Type B pancreatic cell (in vitro differentiated cells): ENCODE data around the gene SLC17A7. TPM values are rescaled to one million over a fixed set of nuclear protein-coding genes. Genes with fewer than 3 reads are reported as not detected.

Experiments
- DNase-seq: peaks from one replicate; pipeline ENCODE4 v3.0.0; 2021; ENCODE audit warnings: mixed read lengths; ENCODE audit not compliant: unreplicated experiment; ENCODE audit errors: extremely low spot score
- H3K27ac Mint-ChIP-seq: 2 replicates; pipeline ENCODE4 v1.8.0; 2021; ENCODE audit warnings: mild to moderate bottlenecking, mixed read lengths
- H3K27me3 Mint-ChIP-seq: 2 replicates; pipeline ENCODE4 v1.8.0; 2021; ENCODE audit warnings: mixed read lengths
- H3K36me3 Mint-ChIP-seq: 2 replicates; pipeline ENCODE4 v1.8.0; 2021; ENCODE audit warnings: mixed read lengths
- H3K4me1 Mint-ChIP-seq: one replicate; pipeline ENCODE4 v1.8.0; 2021; ENCODE audit warnings: mixed read lengths; ENCODE audit not compliant: unreplicated experiment
- H3K4me3 Mint-ChIP-seq: 2 replicates; pipeline ENCODE4 v1.8.0; 2021; ENCODE audit warnings: mild to moderate bottlenecking, mixed read lengths
- H3K9me3 Mint-ChIP-seq: 2 replicates; pipeline ENCODE4 v1.8.0; 2021; ENCODE audit warnings: mixed read lengths
- total RNA-seq: library from RNA; stranded (reverse); gene quantifications from 2 replicates; pipeline ENCODE4 v1.2.1, GENCODE V29; 2021; ENCODE audit warnings: low replicate concordance
- TF ChIP-seq, protein P1 (sequence below): fragments of 200-600 bp; sonication (generic); conservative IDR thresholded peaks from 2 replicates; pipeline ENCODE4 v1.5.0; 2021; ENCODE audit warnings: antibody characterized with exemption, mild to moderate bottlenecking

The SLC17A7 gene
- total RNA-seq, 1 donor from 2014 or later: 0.19 TPM

DNA sequence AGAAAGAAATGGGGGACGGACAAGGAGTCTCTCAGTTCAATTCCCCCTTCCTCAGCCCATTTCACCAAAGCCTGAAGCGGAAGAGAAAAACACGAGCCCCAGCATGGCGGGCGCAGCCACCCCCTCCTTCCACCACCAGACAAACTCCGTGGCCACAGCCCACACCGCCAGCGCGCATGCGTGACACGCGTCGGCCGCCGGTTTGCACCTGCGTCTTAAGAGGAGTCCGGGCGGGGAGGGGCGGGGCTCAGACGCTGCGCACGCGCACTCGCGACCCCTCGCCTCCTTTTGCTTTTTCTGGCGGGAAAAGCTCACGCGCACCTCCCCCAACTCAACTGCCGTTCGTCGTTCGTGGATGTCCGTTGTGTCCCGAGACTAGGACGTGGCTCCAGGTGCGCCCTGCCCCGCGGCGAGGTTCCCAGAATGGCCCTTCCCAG lies 53.4 kb downstream of the SLC17A7 start, which contains the start of gene KASH5:
Gene KASH5 (plus strand): TSS at position 314 of the 437 bp plus-strand sequence. CDS start 2,635 bp downstream, outside the sequence.
- Mint-ChIP-seq H3K4me3 (no peak within 1 kb of the TSS), H3K27ac (no peak within 1 kb of the TSS), H3K4me1 (peaks cover 4% of the 10 kb centered on the region), H3K27me3 (peaks cover 26% of the 10 kb centered on the region), H3K9me3 (peaks cover 5% of the 10 kb centered on the region), H3K36me3 (no peaks in the 10 kb centered on the region)
- no peak for DNase-seq
- TF ChIP-seq, protein P1, sequence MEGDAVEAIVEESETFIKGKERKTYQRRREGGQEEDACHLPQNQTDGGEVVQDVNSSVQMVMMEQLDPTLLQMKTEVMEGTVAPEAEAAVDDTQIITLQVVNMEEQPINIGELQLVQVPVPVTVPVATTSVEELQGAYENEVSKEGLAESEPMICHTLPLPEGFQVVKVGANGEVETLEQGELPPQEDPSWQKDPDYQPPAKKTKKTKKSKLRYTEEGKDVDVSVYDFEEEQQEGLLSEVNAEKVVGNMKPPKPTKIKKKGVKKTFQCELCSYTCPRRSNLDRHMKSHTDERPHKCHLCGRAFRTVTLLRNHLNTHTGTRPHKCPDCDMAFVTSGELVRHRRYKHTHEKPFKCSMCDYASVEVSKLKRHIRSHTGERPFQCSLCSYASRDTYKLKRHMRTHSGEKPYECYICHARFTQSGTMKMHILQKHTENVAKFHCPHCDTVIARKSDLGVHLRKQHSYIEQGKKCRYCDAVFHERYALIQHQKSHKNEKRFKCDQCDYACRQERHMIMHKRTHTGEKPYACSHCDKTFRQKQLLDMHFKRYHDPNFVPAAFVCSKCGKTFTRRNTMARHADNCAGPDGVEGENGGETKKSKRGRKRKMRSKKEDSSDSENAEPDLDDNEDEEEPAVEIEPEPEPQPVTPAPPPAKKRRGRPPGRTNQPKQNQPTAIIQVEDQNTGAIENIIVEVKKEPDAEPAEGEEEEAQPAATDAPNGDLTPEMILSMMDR: no peak

DNA sequence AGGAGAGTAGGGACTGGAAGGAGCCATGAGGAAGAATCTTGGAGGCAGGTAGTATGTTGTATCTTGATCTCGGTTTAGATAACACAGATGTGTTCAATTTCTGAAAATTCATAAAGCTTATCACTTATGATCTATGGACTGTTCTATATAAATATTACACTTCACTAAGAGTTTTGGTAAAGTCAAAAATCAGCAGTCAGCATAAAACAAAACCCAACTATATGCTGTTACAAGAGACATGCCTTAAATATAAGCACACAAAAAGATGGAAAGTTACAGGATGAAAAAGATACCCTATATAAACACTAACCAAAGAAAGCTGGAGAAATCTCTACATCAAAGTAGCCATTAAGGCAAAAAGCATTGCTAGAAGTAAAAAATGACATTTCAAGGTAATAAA lies 57.7 kb downstream of the SLC17A7 start:
- peaks cover 10% of the 10 kb centered on the region for H3K27me3 Mint-ChIP-seq
- H3K27ac Mint-ChIP-seq: no peak overlapping the region
- H3K36me3 Mint-ChIP-seq: no peaks in the 10 kb centered on the region

GRCh38 chr19:49382639-49383038 lies 58.7 kb downstream of the SLC17A7 start:
- no peak for DNase-seq
- Mint-ChIP-seq H3K9me3 (peaks cover 10% of the 10 kb centered on the region), H3K27me3 (peaks cover 8% of the 10 kb centered on the region), H3K4me1 (no peaks in the 10 kb centered on the region), H3K36me3 (no peaks in the 10 kb centered on the region), H3K27ac (no peak overlapping the region), H3K4me3 (no peak overlapping the region)
- TF ChIP-seq, protein P1: no peak

More for the DNA sequence above, 57.7 kb downstream of the SLC17A7 start:
- peaks cover 10% of the 10 kb centered on the region for H3K9me3 Mint-ChIP-seq
- no peak overlapping the region for H3K4me3 Mint-ChIP-seq
- H3K4me1 Mint-ChIP-seq: no peaks in the 10 kb centered on the region
- no peak for DNase-seq
- TF ChIP-seq, protein P1: no peak

DNA sequence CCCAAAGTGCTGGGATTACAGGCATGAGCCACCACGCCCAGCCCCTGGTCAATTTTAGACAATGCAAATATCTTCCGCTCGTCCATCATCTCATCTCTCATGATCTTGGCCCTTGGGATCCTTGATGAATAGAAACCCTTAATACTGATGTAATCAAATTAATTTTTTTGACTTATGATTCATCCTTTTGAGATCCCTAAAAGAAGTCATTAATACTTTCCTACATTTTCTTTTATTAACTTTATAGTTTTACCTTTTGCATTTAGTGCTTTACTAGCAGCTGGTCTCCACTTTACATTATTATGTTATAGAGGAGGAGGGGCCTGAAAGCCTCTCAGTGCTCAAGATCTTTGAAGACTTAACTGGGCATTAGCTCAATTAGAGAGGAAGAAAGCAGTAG lies 60.9 kb downstream of the SLC17A7 start:
- Mint-ChIP-seq H3K9me3 (peaks cover 10% of the 10 kb centered on the region), H3K27me3 (peaks cover 13% of the 10 kb centered on the region), H3K4me3 (no peak overlapping the region), H3K27ac (no peak overlapping the region), H3K36me3 (no peaks in the 10 kb centered on the region), H3K4me1 (no peaks in the 10 kb centered on the region)
- no peak for DNase-seq
- TF ChIP-seq, protein P1: no peak

Other genes starting within 250 kb of the SLC17A7 start
- 0.31 and 3.5 TPM in 2 replicates for gene SLC6A16, start 116.3 kb downstream of the SLC17A7 start, total RNA-seq
- gene CD37, start 106.1 kb downstream of the SLC17A7 start, total RNA-seq: not detected in 2 replicates
- gene TEAD2, start 79.1 kb downstream of the SLC17A7 start, total RNA-seq: 28.9 and 116 TPM in 2 replicates
- gene DKKL1, start 77.7 kb downstream of the SLC17A7 start, total RNA-seq: 0.90 and 9.4 TPM in 2 replicates
- not detected in 2 replicates for gene KASH5, start 53.3 kb downstream of the SLC17A7 start, total RNA-seq
- not detected in 2 replicates for gene PTH2, start 18.1 kb downstream of the SLC17A7 start, total RNA-seq
- gene GFY, start 16.1 kb downstream of the SLC17A7 start, total RNA-seq: not detected in 2 replicates
- gene PIH1D1, start 10.3 kb upstream of the SLC17A7 start, total RNA-seq: 83.1 and 93.3 TPM in 2 replicates
- gene ALDH16A1, start 11.7 kb upstream of the SLC17A7 start, total RNA-seq: 22.7 and 33.7 TPM in 2 replicates
- gene FLT3LG, start 32.7 kb upstream of the SLC17A7 start, total RNA-seq: 1.9 and 2.0 TPM in 2 replicates
- gene RPL13A, start 46.1 kb upstream of the SLC17A7 start, total RNA-seq: 3,274 and 3,593 TPM in 2 replicates
- 2,401 and 2,461 TPM in 2 replicates for gene RPS11, start 54.9 kb upstream of the SLC17A7 start, total RNA-seq
- 102 and 106 TPM in 2 replicates for gene FCGRT, start 71.1 kb upstream of the SLC17A7 start, total RNA-seq
- gene RCN3, start 86.5 kb upstream of the SLC17A7 start, total RNA-seq: 4.5 and 12.1 TPM in 2 replicates
- gene NOSIP, start 139.0 kb upstream of the SLC17A7 start, total RNA-seq: 56.3 and 62.0 TPM in 2 replicates
- gene PRRG2, start 139.8 kb upstream of the SLC17A7 start, total RNA-seq: 5.1 and 5.2 TPM in 2 replicates
- gene PRR12, start 149.7 kb upstream of the SLC17A7 start, total RNA-seq: 32.0 and 40.0 TPM in 2 replicates
- gene RRAS, start 198.6 kb upstream of the SLC17A7 start, total RNA-seq: 10.6 and 16.0 TPM in 2 replicates
- gene SCAF1, start 200.7 kb upstream of the SLC17A7 start, total RNA-seq: 75.0 and 78.1 TPM in 2 replicates
- 81.4 and 86.6 TPM in 2 replicates for gene IRF3, start 224.3 kb upstream of the SLC17A7 start, total RNA-seq
- 40.8 and 49.2 TPM in 2 replicates for gene BCL2L12, start 224.4 kb upstream of the SLC17A7 start, total RNA-seq
- gene PRMT1, start 235.7 kb upstream of the SLC17A7 start, total RNA-seq: 131 and 195 TPM in 2 replicates
- gene ADM5, start 248.1 kb upstream of the SLC17A7 start, total RNA-seq: 1.7 and 3.2 TPM in 2 replicates
- 7.8 and 65.0 TPM in 2 replicates for gene CPT1C, start 249.6 kb upstream of the SLC17A7 start, total RNA-seq